ENCODE data around the gene LIPI. TPM values are rescaled to one million over a fixed set of nuclear protein-coding genes. Genes with fewer than 3 reads are reported as not detected.

LIPI gene
- total RNA-seq, 1 experiment from 2014 or later, result not detected

DNA sequence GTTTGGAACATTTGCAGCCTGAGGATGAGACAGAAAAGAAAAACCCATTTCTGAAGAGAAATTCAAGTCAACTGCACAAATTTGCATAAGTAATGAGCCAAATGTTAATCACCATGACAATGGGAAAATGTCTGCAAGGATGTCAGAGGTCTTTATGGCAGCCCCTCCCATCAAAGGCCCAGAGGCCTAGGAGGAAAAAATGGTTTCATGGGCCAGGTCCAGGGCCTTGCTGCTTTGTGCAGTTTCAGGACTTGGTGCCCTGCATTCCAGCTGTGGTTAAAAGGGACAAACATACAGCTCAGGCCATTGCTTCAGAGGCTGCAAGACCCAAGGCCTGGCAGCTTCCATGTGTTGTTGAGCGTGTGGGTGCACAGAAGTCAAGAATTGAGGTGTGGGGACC lies 18.6 kb upstream of the LIPI start:
- TF ChIP-seq, protein P1, sequence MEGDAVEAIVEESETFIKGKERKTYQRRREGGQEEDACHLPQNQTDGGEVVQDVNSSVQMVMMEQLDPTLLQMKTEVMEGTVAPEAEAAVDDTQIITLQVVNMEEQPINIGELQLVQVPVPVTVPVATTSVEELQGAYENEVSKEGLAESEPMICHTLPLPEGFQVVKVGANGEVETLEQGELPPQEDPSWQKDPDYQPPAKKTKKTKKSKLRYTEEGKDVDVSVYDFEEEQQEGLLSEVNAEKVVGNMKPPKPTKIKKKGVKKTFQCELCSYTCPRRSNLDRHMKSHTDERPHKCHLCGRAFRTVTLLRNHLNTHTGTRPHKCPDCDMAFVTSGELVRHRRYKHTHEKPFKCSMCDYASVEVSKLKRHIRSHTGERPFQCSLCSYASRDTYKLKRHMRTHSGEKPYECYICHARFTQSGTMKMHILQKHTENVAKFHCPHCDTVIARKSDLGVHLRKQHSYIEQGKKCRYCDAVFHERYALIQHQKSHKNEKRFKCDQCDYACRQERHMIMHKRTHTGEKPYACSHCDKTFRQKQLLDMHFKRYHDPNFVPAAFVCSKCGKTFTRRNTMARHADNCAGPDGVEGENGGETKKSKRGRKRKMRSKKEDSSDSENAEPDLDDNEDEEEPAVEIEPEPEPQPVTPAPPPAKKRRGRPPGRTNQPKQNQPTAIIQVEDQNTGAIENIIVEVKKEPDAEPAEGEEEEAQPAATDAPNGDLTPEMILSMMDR (IDR thresholded peaks at IDR 0.05; ENCODE audit: insufficient read depth in 1 of 2, low read depth in 1 of 2, low read length in 1 of 2, severe bottlenecking in 1 of 2, unreplicated experiment in 1 of 2), result no peak
- Mint-ChIP-seq H3K27ac (ENCODE audit: unreplicated experiment) (no peak overlapping the region), H3K4me1 (ENCODE audit: low read depth, unreplicated experiment) (no peaks in the 10 kb centered on the region), H3K27me3 (ENCODE audit: insufficient read depth, unreplicated experiment) (no peaks in the 10 kb centered on the region), H3K9me3 (ENCODE audit: unreplicated experiment) (peaks cover 19% of the 10 kb centered on the region), H3K4me3 (ENCODE audit: unreplicated experiment) (no peak overlapping the region), H3K36me3 (ENCODE audit: insufficient read depth, unreplicated experiment) (no peaks in the 10 kb centered on the region)
- peaks cover 18% of the 10 kb centered on the region for H3K9me3 ChIP-seq
- no peaks in the 10 kb centered on the region for H3K27me3 ChIP-seq (replicated peaks; ENCODE audit: control insufficient read depth, insufficient read depth, low read length)
- intact Hi-C loops (cut with micrococcal nuclease; ENCODE audit: unreplicated experiment), result no loop called here
- ChIA-PET POLR2A (no interaction called here), CTCF (no interaction called here)
- BruUV-seq (replicated peaks), result no TSS peak
- no peaks in the 10 kb centered on the region for H3K36me3 ChIP-seq (ENCODE audit: control insufficient read depth, insufficient read depth, low read length)
- no peaks in the 10 kb centered on the region for H3K4me1 ChIP-seq
- no peak overlapping the region for H3K4me3 ChIP-seq (ENCODE audit: low read depth, low read length)
- no peak for DNase-seq

DNA sequence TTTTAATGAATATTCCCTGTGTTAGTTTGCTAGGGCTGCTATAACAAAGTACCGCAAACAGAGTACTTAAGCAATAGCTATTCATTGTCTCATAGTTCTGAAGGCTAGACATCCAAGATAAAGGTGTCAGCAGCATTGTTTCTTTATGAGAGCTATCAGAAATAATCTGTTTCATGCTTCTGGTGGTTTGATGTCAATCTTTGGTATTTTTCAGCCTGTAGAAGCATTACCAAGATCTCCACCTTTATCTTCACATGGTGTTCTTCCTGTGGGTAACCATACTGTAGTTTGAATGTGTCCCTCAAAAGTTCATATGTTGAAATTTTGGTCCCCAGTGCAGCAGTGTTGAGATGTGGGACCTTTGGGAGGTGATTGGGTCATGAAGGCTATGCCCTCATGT lies 12.6 kb upstream of the LIPI start:
- H3K4me1 Mint-ChIP-seq (ENCODE audit: low read depth, unreplicated experiment), result no peaks in the 10 kb centered on the region
- no TSS peak for BruUV-seq (replicated peaks)
- intact Hi-C loops (cut with micrococcal nuclease; ENCODE audit: unreplicated experiment), result no loop called here
- Histone ChIP-seq H3K27me3 (replicated peaks; ENCODE audit: control insufficient read depth, insufficient read depth, low read length) (no peaks in the 10 kb centered on the region), H3K4me1 (no peaks in the 10 kb centered on the region), H3K4me3 (ENCODE audit: low read depth, low read length) (no peak overlapping the region), H3K9me3 (no peaks in the 10 kb centered on the region; the same call in 1 of the 2 replicates), H3K36me3 (ENCODE audit: control insufficient read depth, insufficient read depth, low read length) (no peaks in the 10 kb centered on the region)
- POLR2A ChIA-PET, result no interaction called here
- peaks cover under 1% of the 10 kb centered on the region for H3K9me3 Mint-ChIP-seq (ENCODE audit: unreplicated experiment)
- peaks cover under 1% of the 10 kb centered on the region for H3K27me3 Mint-ChIP-seq (ENCODE audit: insufficient read depth, unreplicated experiment)
- DNase-seq, result no peak
- CTCF ChIA-PET, result no interaction called here
- no peak overlapping the region for H3K27ac Mint-ChIP-seq (ENCODE audit: unreplicated experiment)
- TF ChIP-seq, protein P1 (IDR thresholded peaks at IDR 0.05; ENCODE audit: insufficient read depth in 1 of 2, low read depth in 1 of 2, low read length in 1 of 2, severe bottlenecking in 1 of 2, unreplicated experiment in 1 of 2), result no peak
- no peak overlapping the region for H3K4me3 Mint-ChIP-seq (ENCODE audit: unreplicated experiment)
- no peaks in the 10 kb centered on the region for H3K36me3 Mint-ChIP-seq (ENCODE audit: insufficient read depth, unreplicated experiment)

DNA sequence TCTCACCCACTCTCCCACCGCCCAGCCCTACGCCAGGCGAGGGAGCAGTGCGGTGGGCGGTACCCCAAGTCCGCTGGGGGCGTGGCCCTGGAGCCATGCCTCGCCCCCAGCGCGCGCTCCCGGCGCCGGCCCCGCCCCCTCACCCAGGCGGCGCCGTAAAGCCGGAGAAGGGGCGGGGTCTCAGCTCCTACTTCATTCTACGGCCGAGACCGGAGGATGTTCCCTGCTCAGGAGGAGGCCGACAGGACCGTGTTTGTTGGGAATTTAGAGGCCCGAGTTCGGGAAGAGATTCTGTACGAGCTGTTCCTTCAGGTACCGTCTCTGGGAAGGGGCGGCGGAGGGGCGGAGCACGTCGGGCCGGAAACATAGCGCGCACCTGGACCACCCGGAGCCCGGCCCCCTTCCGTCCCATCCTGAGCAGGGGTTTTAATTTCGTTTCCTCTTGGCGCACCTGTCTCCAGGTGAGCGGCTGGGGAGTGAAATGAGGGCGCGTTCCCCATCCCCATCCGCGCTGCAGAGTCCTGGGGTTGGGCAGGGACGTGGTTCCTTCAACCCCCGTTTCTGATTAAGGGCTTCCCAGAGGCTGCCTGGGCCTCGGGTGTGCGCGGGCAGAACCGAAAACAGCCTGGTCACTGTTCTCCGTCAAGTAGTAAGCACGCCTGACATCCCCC lies 5.4 kb upstream of the LIPI start, which contains the start of gene RBM11:
Gene RBM11 (plus strand): TSS at position 187 of the 671 bp plus-strand sequence. CDS start 30 bp downstream, at position 217.
- H3K36me3 Mint-ChIP-seq (ENCODE audit: insufficient read depth, unreplicated experiment), result no peaks in the 10 kb centered on the region
- H3K27ac Mint-ChIP-seq (ENCODE audit: unreplicated experiment), result no peak within 1 kb of the TSS
- H3K4me1 Mint-ChIP-seq (ENCODE audit: low read depth, unreplicated experiment), result no peaks in the 10 kb centered on the region
- peak within 1 kb of the TSS; percentile 78 for H3K4me3 Mint-ChIP-seq (ENCODE audit: unreplicated experiment)
- BruUV-seq (replicated peaks), result no TSS peak
- DNase-seq, result peak; percentile 72 to 82
- H3K27me3 Mint-ChIP-seq (ENCODE audit: insufficient read depth, unreplicated experiment), result peaks cover 2% of the 10 kb centered on the region
- peak within 1 kb of the TSS; percentile 56 for H3K4me3 ChIP-seq (ENCODE audit: low read depth, low read length)
- ChIA-PET POLR2A (no interaction called here), CTCF (interaction anchor here (0.6 kb wide), 1 partner anchor 70 kb away, joined by 3 read pairs; no protein-coding TSS in a partner anchor)
- no peaks in the 10 kb centered on the region for H3K4me1 ChIP-seq
- intact Hi-C loops (cut with micrococcal nuclease; ENCODE audit: unreplicated experiment), result no loop called here
- H3K27me3 ChIP-seq (replicated peaks; ENCODE audit: control insufficient read depth, insufficient read depth, low read length), result no peaks in the 10 kb centered on the region
- TF ChIP-seq, protein P1 (IDR thresholded peaks at IDR 0.05; ENCODE audit: insufficient read depth in 1 of 2, low read depth in 1 of 2, low read length in 1 of 2, severe bottlenecking in 1 of 2, unreplicated experiment in 1 of 2), result no peak
- no peaks in the 10 kb centered on the region; the same call in 1 of the 2 replicates for H3K9me3 ChIP-seq
- H3K9me3 Mint-ChIP-seq (ENCODE audit: unreplicated experiment), result no peaks in the 10 kb centered on the region
- no peaks in the 10 kb centered on the region for H3K36me3 ChIP-seq (ENCODE audit: control insufficient read depth, insufficient read depth, low read length)
